Medulla oblongata (tissue), 1 donor: Measurements from ENCODE around the gene MATN1.

Experiments
- DNase-seq: peaks from one replicate; pipeline ENCODE4 v3.0.0-alpha.2; 2015; ENCODE audit errors: extremely low spot score

MATN1 gene

DNA sequence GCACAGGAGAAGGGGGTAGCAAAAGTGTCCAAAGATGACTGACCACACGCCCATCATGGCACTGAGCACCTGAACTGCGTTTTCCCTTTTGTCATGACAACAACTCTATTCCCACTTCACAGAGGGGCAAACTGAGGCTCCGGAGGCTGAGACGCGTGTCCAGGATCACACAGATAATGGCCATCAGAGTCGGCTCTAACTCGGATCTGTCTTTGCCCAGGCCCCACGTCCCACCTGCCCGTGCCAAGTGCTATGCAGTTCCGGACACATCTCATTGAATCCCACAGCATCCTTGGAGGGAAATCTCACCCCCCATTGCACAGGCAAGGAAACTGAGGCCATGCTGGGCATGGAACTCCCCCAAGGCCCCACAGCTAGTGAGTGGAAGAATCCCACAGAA, 62.1 kb downstream of the MATN1 start:
- DNase-seq, result no peak
